ENCODE data around the gene SLC17A3.

Gene SLC17A3

GRCh38 chr6:25889877-25890853, 16.1 kb upstream of the SLC17A3 start:
- DNase-seq (ENCODE audit: low read depth): peak; percentile 12

DNA sequence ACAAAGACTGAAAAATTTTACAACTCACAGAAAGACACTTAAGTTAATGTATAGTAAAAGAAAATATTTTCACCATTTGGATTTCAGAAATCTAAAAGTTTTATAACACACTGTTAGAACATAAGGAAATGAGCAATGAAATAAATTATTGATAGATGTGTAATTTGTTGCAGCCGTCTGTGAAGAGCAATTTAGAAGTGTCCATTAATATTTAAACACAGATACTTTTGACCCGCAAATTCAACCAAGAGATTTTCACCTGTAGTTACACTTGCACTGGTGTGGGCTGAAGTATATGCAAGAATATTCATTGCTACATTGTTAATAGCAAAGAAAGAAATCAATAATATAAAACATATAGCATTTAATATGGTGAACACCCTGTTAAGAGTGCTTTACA, 14.6 kb upstream of the SLC17A3 start:
- DNase-seq (ENCODE audit: low read depth): no peak

GRCh38 chr6:25886066-25886465, 12.0 kb upstream of the SLC17A3 start:
- no peak for DNase-seq (ENCODE audit: low read depth)

DNA sequence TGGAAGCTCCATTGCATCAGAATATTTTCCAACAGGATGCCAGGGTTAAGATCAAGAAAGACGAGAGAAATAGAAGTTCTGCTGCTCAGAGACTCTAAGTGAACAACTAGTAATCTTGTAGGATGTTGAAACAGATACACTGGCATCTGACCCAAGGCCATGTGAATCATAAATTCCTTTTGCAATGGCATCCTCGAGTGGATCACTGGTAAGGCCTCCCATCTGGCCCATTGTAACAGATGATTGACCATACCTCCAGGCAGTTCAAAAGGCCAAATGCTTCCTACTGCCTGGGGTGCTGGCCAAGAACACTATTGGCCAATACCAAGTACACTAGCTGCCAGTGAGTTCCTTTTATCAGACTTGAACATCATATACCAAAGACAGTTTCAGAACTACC, 9.9 kb upstream of the SLC17A3 start:
- peak; percentile 58 for DNase-seq (ENCODE audit: low read depth)

GRCh38 chr6:25883536-25883935, 9.5 kb upstream of the SLC17A3 start:
- no peak for DNase-seq (ENCODE audit: low read depth)

DNA sequence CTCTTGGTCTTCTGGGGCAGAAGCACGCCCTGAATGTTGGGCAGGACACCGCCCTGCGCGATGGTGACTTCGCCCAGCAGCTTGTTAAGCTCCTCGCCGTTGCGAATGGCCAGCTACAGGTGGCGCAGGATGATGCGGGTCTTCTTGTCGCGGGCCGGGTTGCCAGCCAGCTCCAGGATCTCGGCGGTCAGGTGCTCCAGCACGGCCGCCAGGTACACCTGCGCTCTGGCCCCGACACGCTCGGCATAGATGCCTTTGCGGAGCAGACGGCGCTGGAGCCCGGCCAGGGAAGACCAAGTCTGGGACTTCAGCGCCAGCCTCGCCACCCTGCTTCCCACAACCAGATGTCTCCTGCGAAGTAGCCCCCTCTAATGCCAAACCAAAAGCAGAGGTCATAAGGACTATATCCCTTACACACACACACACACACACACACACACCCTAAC, 8.0 kb upstream of the SLC17A3 start:
- DNase-seq (ENCODE audit: low read depth): no peak

DNA sequence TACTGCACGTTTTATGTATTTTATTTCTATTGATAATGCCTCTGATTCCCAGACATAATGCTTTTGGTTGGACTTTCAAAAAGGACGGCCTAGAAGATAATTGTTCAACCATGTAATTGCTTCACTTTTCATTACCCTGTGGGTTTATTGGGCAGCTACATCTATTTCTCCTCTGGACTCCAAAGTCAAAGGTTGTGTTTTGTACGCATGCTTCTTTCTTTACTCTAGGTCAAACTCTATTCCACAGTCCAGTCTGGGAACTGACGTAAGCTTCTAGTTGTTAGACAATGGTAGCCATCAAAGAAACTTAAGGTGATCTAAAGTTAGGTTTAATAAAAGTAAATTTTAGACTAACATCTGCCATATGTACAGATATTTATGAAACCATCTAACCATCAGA, 6.6 kb upstream of the SLC17A3 start:
- DNase-seq (ENCODE audit: low read depth): no peak

- no peak for DNase-seq (ENCODE audit: low read depth)
Observed at GRCh38 chr6:25878721-25879322, 4.8 kb upstream of the SLC17A3 start.

DNA sequence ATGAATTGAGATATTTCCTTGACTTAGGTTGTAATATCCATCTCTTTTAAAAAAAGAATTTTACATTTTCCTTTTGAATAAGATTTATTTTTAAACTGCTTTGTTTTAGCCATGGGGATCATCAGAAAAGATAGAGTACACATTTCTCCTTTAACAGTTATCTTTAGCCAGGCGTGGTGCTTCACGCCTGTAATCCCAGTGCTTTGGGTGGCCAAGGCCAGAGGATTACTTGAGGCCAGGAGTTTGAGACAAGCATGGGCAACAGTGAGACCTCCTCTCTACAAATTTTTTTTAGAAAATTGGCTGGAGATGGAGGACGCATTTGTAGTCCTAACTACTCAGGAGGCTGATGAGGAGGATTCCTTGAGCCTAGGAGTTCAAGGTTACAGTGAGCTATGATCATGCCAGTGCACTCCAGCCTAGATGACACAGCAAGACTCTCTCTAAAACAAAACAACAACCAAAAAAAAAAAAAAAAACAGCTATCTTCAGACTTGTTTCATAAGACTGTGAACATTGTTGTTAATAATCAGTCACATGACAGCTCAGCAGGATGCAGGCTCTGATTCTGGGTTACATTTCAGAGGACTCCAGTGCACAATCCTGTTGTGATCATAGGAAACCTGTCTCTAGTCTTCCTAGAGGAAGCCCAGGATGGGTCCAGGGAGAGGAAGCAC, 2.0 kb upstream of the SLC17A3 start:
- no peak for DNase-seq (ENCODE audit: low read depth)

- DNase-seq (ENCODE audit: low read depth): no peak
Observed at GRCh38 chr6:25875563-25875905, 1.5 kb upstream of the SLC17A3 start.

DNA sequence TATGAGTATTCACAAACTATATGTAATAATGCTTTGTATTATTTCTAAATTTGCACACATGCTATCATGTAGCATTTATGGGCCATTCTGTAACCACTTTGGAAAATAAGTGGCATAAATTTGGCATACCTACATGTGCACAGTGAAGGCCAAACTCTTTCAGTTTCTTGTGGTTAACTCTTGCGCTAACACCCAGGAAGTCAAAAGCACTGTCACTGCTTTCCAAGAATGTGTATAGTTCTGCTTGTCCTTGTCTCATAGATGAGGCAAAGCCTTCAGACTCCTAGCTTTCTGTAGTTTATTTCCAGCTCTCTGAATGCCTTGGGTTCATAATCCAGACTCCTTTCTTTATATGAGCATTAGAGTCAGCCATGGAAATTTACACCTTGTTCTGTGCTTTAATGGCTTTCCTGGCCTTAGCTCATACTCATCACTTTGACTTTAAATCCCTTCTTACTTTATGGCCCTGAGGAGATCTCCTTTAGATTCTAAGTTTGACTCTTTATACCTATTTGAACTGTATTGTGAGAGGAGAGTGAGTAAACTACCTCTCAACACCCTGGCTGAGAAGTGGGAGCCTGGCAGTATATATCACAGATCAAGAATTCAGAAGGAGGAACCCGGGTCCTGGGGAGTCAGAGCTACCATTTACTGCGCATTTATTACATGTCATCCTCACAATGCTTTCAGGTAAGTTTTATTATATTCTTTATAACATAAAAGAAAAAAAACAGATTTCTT, 949 bp upstream of the SLC17A3 start:
- no peak for DNase-seq (ENCODE audit: low read depth)

DNA sequence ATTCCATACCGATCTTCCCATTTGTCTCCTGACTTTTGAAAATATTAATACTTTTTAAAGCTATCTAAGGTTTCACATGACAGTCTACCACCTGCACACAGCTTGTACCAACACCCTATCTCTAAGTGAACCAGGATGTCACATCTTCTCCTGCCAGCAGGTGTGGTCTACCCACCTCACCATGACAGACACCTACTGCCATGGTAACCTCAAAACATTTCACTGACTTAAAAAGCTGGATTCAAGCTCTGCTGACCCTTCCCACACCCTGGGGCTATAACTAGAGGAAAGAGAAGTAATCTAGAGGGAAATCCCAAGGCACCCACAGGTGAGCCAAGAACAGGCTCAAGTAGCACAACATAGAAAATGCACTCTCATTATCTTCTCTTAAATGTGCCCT, 1.2 kb downstream of the SLC17A3 start:
- no peak for DNase-seq (ENCODE audit: low read depth)

GRCh38 chr6:25869840-25870239, 4.2 kb downstream of the SLC17A3 start:
- DNase-seq (ENCODE audit: low read depth): no peak

DNA sequence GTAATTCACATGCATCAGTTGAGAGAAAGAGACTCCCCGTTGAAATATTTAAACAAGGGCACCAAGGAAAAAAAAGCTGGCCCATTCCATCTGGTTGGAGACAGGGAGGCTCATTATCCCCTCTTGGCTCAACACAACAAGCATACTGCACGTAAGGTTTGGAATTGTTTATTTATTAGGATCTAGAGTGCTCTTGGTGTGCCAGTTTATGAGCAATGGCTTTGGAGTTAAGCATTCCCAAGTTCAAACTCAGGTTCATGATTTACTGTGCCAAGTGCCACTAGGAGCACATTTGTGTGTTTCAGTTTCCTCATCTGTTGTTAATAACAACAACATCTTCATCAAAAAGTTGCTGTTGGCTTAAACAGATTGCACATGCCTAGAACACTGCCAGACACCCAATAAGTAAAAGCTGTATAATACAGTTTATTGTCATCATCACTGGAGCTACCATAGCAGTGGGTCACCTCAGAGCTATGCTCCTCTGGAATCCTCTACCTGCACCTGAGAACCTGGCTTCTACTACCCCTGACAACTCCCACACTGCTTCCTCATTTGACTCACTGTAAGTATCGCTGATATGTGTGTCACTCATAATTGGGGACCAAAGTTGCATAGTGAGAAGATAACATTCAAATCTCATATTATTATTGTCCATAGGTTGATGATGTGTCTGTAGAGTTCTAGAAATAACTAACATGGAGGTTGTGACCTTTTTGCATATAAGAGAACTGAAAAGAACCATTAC, 5.4 kb downstream of the SLC17A3 start:
- no peak for DNase-seq (ENCODE audit: low read depth)

DNA sequence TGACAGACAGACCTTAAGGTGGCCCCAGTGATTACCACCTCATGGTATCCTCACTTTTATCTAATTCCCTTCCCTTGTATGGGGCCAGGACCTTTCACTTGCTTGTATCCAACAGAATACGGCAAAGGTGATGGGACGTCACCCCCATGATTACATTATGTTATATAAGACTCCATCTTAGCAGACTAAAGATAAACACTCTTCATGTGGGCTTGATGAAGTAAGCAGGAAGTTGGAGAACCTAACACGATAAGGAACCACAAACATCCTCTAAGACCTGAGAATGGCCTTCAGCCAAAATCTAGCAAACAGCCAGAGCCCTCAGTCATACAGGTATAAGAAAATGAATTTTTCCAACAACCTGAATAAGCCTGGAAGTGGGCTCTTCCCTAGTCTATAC, 8.0 kb downstream of the SLC17A3 start:
- DNase-seq (ENCODE audit: low read depth): no peak

- DNase-seq (ENCODE audit: low read depth): no peak
Observed at GRCh38 chr6:25863360-25863759, 10.7 kb downstream of the SLC17A3 start.

DNA sequence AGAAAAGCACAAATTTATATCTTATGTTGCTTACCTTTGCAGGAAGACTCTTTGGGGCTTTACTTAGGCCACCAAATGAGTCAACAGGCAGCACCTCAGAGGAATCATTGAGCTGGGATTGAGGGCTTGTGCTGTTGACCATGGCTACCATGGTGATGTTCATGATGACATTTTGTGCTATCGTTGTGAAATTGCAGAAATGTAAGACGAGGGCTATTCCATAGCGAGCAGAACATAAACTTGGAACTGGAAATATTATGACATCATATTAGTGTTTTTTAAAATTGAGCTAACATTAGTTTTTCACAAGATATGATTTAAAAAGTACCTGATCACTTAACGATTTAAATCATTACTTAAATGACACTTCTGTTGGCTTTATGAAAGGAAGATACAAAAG, 11.8 kb downstream of the SLC17A3 start:
- DNase-seq (ENCODE audit: low read depth): no peak

DNA sequence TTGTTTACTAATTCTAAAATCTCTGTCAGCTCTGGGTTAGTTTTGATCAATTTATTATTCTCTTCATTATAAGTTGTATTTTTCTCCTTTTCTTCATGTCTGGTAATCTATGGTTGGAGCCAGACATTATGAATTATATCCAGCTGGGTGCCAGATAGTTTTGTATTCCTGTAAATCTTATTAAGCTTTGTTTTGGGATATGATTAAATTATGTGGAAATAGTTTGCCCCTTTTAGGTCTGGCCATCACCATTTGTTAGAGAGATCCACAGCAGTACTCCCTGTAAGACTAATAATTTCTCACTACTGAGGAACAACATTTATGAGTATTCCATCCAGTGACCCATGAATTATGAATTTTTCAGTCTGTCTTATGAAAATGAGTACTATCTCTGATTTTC, 21.3 kb downstream of the SLC17A3 start:
- DNase-seq (ENCODE audit: low read depth): no peak

- DNase-seq (ENCODE audit: low read depth): no peak
Observed at GRCh38 chr6:25851961-25852360, 22.1 kb downstream of the SLC17A3 start.

- no peak for DNase-seq (ENCODE audit: low read depth)
Observed at GRCh38 chr6:25844518-25844917, 29.5 kb downstream of the SLC17A3 start.

- no peak for DNase-seq (ENCODE audit: low read depth)
Observed at GRCh38 chr6:25842526-25842925, 31.5 kb downstream of the SLC17A3 start.

Data from GM04503 (cell line).